GM12878 (cell line): ENCODE results near the gene FAM13C. TPM values are rescaled to one million over a fixed set of nuclear protein-coding genes. Genes with fewer than 3 reads are reported as not detected.
"Not testable (repeated sequence)": the region's sequence is repeated elsewhere in the genome, so short reads cannot be mapped to it uniquely, and the experiment has no call there.

Source experiments
- ATAC-seq: fragments of 200-7000 bp; cut with Tn5 transposase; 3 replicates; pipeline ENCODE4 v1.9.1; 2020; ENCODE audit warnings: mild to moderate bottlenecking, moderate library complexity
- BruUV-seq: library from RNA; stranded (reverse); fragments of 400-500 nt; replicated peaks from 2 replicates; lab custom pipeline; 2021; lab: Mats Ljungman, UMichigan
- CTCF ChIA-PET: fragments of 300-600 bp; sonication (Branson Sonifier 250); formaldehyde crosslinking; extraction: SDS; loops from one replicate; lab custom pipeline; 2021; ENCODE audit warnings: inconsistent platforms; lab: Yijun Ruan, JAX
- POLR2A ChIA-PET: fragments of 350-600 bp; formaldehyde crosslinking; extraction: SDS; loops from one replicate; lab custom pipeline; 2021; ENCODE audit warnings: inconsistent platforms; lab: Charles Lee
- RAD21 ChIA-PET: fragments of 300-600 bp; sonication (Branson Sonifier 250); formaldehyde crosslinking; loops from one replicate; lab custom pipeline; 2023; ENCODE audit warnings: antibody characterized with exemption; ENCODE audit not compliant: unreplicated experiment; lab: Charles Lee
- SMC1A ChIA-PET: fragments of 300-600 bp; sonication (Branson Sonifier 250); formaldehyde crosslinking; loops from one replicate; lab custom pipeline; 2023; ENCODE audit not compliant: unreplicated experiment, uncharacterized antibody; lab: Charles Lee
- DNase-seq: peaks from one replicate; pipeline ENCODE4 v3.0.0-alpha.2; 2011; ENCODE audit warnings: low read depth, low spot score
- FAIRE-seq: peaks from 3 replicates; lab custom pipeline; 2011; peaks lifted over from hg19 to GRCh38; lab: Jason Lieb, UNC
- H2AFZ ChIP-seq: 2 replicates; pipeline ENCODE4 v1.6.0; 2011; ENCODE audit warnings: low read depth, low read length, control low read depth; ENCODE audit not compliant: control insufficient read depth
- H3K27ac ChIP-seq: 2 replicates; pipeline ENCODE4 v1.5.1; 2011; ENCODE audit warnings: control low read depth; ENCODE audit not compliant: control insufficient read depth, insufficient read depth
- H3K27me3 ChIP-seq, 2 experiments: replicated peaks in 1 of 2; 2 replicates each; pipeline versions ENCODE4 v1.6.0 to v1.6.1; 2011; ENCODE audit warnings: low read length in 1 of 2; ENCODE audit not compliant: control insufficient read depth in 2 of 2, insufficient read depth in 2 of 2
- H3K36me3 ChIP-seq, 2 experiments: 2 replicates each; pipeline ENCODE4 v1.5.1; 2011; ENCODE audit warnings: low read length in 1 of 2; ENCODE audit not compliant: control insufficient read depth in 2 of 2, insufficient read depth in 2 of 2
- H3K4me1 ChIP-seq: 2 replicates; pipeline ENCODE4 v1.6.1; 2011; ENCODE audit warnings: mild to moderate bottlenecking, low read length, moderate library complexity, mixed read lengths; ENCODE audit not compliant: control insufficient read depth, insufficient read depth
- H3K4me2 ChIP-seq: 2 replicates; pipeline ENCODE4 v1.6.0; 2011; ENCODE audit warnings: control low read depth; ENCODE audit not compliant: control insufficient read depth, insufficient read depth
- H3K4me3 ChIP-seq: fragments of 200-600 bp; sonication (generic); 2 replicates; pipeline ENCODE4 v1.5.1; 2016
- H3K79me2 ChIP-seq: 2 replicates; pipeline ENCODE4 v1.6.0; 2011; ENCODE audit warnings: low read length; ENCODE audit not compliant: control insufficient read depth, insufficient read depth
- H3K9ac ChIP-seq: 2 replicates; pipeline ENCODE4 v1.8.0; 2011; ENCODE audit warnings: low read length, control low read depth, mixed read lengths; ENCODE audit not compliant: control insufficient read depth, insufficient read depth
- H3K9me3 ChIP-seq: replicated peaks from 3 replicates; pipeline ENCODE4 v1.5.1; 2011; ENCODE audit warnings: mild to moderate bottlenecking, low read length; ENCODE audit not compliant: control insufficient read depth, insufficient read depth
- H4K20me1 ChIP-seq: 2 replicates; pipeline ENCODE4 v1.6.0; 2011; ENCODE audit not compliant: control insufficient read depth, insufficient read depth
- BHLHE40 ChIP-seq, 2 experiments: fragments of 450-650 bp in 1 of 2; IDR thresholded peaks; 2 replicates each; pipeline ENCODE4 v1.6.1; 2011 to 2017; ENCODE audit warnings: low read depth in 2 of 2, borderline replicate concordance in 1 of 2, improper control_type of control experiment in 1 of 2, low read length in 1 of 2, mild to moderate bottlenecking in 1 of 2
- CBFB ChIP-seq: IDR thresholded peaks from 2 replicates; pipeline ENCODE4 v1.6.1; 2016; ENCODE audit warnings: antibody characterized with exemption, low read depth
- EGR1 ChIP-seq, 2 experiments: IDR thresholded peaks; 1 replicate in 1 of 2; 2 replicates in 1 of 2; pipeline ENCODE4 v1.6.1; 2011 to 2012; ENCODE audit warnings: low read depth in 2 of 2, low read length in 2 of 2, borderline replicate concordance in 1 of 2, mild to moderate bottlenecking in 1 of 2, moderate library complexity in 1 of 2
- HCFC1 ChIP-seq: fragments of 150-350 bp; IDR thresholded peaks from 2 replicates; pipeline ENCODE4 v1.6.1; 2014; ENCODE audit warnings: low read length
- RBBP5 ChIP-seq: fragments of 200-600 bp; sonication (generic); conservative IDR thresholded peaks from 2 replicates; pipeline ENCODE4 v1.6.1; 2016
- RCOR1 ChIP-seq: conservative IDR thresholded peaks from 2 replicates; pipeline ENCODE4 v1.6.1; 2012; ENCODE audit warnings: low read depth, low read length, improper control_type of control experiment
- SMC3 ChIP-seq: IDR thresholded peaks from 2 replicates; pipeline ENCODE4 v1.6.1; 2011; ENCODE audit warnings: low read length, improper control_type of control experiment, borderline replicate concordance
- SREBF1 ChIP-seq: IDR thresholded peaks from 2 replicates; pipeline ENCODE4 v1.6.1; 2012; ENCODE audit warnings: mild to moderate bottlenecking, low read length
- WGBS: methylation state at CpG from one replicate; pipeline ENCODE4 v1.1.6; 2016; ENCODE audit warnings: low lambda C conversion rate; ENCODE audit not compliant: insufficient replicate concordance, insufficient coverage; ENCODE audit errors: missing lambda C conversion rate; 5-methylcytosine and 5-hydroxymethylcytosine counted together
- in situ Hi-C: fragments of 300-500 bp; cut with MboI; formaldehyde crosslinking; loops from 9 replicates; pipeline ENCODE4 v1.14.3; 2018; ENCODE audit warnings: mixed read lengths
- intact Hi-C: fragments of 100-400 bp; cut with micrococcal nuclease; formaldehyde crosslinking; loops from one replicate; pipeline ENCODE4 v1.14.2; 2022; ENCODE audit not compliant: unreplicated experiment
- polyA plus RNA-seq, 11 experiments: library from polyadenylated mRNA; depleted of rRNA in 4 of 11; unstranded in 6 of 11; stranded (reverse) in 5 of 11; fragments of >200 nt; fragmentation: Nextera tagmentation in 4 of 11; fragmentation: Illumina TruSeq in 1 of 11; extraction: Ambion mirVana in 4 of 11; extraction: Trizol in 1 of 11; gene quantifications; 1 replicate in 1 of 11; 2 replicates in 10 of 11; pipeline versions ENCODE4 v1.2.1 to v1.2.3, GENCODE V29; 2011 to 2016; ENCODE audit warnings: inconsistent platforms in 2 of 11, missing spikeins in 2 of 11, low read depth in 1 of 11
- total RNA-seq, 4 experiments: library from RNA; depleted of rRNA in 3 of 4; stranded (reverse); fragments of >200 nt in 3 of 4; fragmentation: Illumina TruSeq in 1 of 4; extraction: Trizol in 1 of 4; gene quantifications; 2 replicates each; pipeline versions ENCODE4 v1.2.1 to v1.2.3, GENCODE V29; 2013 to 2021

The FAM13C gene
- total and polyA plus RNA-seq, 10 of the 15 experiments (the other 5 are each of a cell fraction or from before 2014, with no cell fraction given) = 0.04 to 0.31 (median 0.13) TPM; not detected in 5

DNA sequence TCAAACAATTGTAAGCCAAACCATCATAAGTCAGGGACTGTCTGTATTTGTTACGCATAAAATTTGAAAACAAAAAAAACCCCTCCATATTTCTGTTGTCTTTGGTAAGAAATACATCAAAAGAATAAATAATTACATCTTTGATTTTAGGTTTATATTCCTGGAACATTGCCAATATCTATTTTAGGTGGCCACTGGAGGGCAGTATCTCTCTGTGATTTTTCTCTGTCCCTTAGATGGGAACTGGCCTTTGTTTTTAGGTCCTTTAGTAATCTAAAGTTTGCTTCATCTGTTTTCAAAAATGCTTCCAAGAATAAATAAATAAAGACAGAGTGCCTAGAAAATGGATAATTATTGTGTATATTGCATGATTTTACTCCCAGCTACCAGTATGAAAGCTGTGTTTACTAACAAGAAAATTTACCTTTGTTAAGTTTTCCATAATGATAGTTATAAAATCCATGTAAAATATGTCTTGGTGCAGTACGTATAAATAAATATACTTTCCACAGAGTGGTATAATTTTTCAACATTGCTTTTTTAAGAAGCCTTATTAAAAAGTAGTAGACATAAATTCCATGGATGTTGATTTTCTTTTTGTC lies 121.7 kb downstream of the FAM13C start (continued):
- TF ChIP-seq CBFB (no peak), RCOR1 (no peak), SREBF1 (no peak), SMC3 (peak; percentile 50; the same call in 1 of the 2 replicates), RBBP5 (no peak), HCFC1 (no peak), BHLHE40 (IDR thresholded peaks at IDR 0.05; ENCODE audit: borderline replicate concordance in 1 of 2, low read depth in 2 of 2, low read length in 1 of 2) (no peak), EGR1 (IDR thresholded peaks at IDR 0.05; ENCODE audit: borderline replicate concordance in 1 of 2, low read depth in 2 of 2, low read length in 2 of 2) (no peak)

DNA sequence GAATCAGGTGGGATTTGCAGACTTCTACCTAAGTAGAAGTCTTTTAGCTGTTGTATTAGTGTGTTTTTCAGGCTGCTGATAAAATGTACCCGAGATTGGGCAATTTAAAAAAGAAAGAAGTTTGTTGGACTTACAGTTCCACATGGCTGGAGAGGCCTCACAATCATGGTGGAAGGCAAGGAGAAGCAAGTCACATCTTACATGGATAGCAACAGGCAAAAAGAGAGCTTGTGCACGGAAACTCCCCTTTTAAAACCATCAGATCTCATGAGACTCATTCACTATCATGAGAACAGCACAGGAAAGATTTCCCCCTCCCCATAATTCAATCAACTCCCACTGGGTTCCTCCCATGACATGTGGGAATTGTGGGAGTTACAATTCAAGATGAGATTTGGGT lies 123.2 kb downstream of the FAM13C start:
- H3K27ac ChIP-seq, H4K20me1 ChIP-seq, ATAC-seq, POLR2A ChIA-PET, H3K36me3 ChIP-seq, H2AFZ ChIP-seq, H3K27me3 ChIP-seq, H3K9me3 ChIP-seq, H3K4me1 ChIP-seq, H3K4me3 ChIP-seq, H3K9ac ChIP-seq, FAIRE-seq, in situ Hi-C loops, H3K4me2 ChIP-seq, DNase-seq, BruUV-seq, H3K79me2 ChIP-seq: not testable (repeated sequence)
- intact Hi-C loops = loop anchor here (1.0 kb wide), 1 partner anchor 287 kb away; no protein-coding TSS in a partner anchor
- CTCF ChIA-PET = interaction anchor here (0.7 to 2.6 kb wide), 8 partner anchors 8 to 463 kb away, joined by 3 to 14 read pairs (median 4); no protein-coding TSS in a partner anchor
- WGBS = 6% methylated on average over 2 of the region's 2 CpGs
- RAD21 ChIA-PET = interaction anchor here (1.6 kb wide), 1 partner anchor 287 kb away, joined by 4 read pairs; no protein-coding TSS in a partner anchor
- SMC1A ChIA-PET = interaction anchor here (0.7 to 2.3 kb wide), 3 partner anchors 191 to 291 kb away, joined by 3 to 10 read pairs (median 4); no protein-coding TSS in a partner anchor
